IPS DF 19.7 (cell line): ENCODE measurements around the gene CNOT10.

Experiments used
- DNase-seq: peaks from one replicate; pipeline ENCODE4 v3.0.0-alpha.2; 2013; ENCODE audit warnings: low read depth, low spot score

The CNOT10 gene

DNA sequence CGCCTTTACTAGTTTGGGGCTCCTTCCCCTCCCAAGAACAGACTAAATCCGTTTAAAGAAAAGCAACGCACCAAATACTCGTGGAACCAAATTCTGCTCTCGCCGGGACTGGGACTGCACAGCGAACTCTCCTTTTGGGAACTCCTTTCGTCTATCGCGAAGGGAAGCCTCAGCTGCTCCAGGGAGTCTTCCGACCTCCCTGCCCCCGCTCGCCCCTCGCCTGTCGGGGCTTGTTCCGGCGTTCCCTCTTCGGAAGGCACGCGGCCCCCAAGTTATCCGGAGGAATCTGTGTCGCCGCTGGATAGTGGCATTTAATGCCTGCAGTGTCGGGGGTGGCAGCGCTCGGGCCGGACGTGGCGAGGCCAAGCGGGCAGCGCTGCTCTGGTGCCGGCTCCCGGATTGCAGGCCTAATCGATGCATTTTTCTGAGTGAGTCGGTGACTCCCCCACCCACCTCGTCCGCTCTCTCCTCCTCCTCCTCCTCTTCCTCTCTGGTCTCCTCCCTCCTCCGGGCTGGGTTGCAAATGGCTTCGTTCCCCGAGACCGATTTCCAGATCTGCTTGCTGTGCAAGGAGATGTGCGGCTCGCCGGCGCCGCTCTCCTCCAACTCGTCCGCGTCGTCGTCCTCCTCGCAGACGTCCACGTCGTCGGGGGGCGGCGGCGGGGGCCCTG is 132.7 kb downstream of the CNOT10 start, which contains the start of gene TRIM71:
TSS of gene TRIM71 (plus strand) at position 440 of the 671 bp plus-strand sequence. CDS start at position 524, 84 bp downstream.
- no peak for DNase-seq

- no peak for DNase-seq
These were observed 133.4 kb downstream of the CNOT10 start for GRCh38 chr3:32818229-32818969.

DNA sequence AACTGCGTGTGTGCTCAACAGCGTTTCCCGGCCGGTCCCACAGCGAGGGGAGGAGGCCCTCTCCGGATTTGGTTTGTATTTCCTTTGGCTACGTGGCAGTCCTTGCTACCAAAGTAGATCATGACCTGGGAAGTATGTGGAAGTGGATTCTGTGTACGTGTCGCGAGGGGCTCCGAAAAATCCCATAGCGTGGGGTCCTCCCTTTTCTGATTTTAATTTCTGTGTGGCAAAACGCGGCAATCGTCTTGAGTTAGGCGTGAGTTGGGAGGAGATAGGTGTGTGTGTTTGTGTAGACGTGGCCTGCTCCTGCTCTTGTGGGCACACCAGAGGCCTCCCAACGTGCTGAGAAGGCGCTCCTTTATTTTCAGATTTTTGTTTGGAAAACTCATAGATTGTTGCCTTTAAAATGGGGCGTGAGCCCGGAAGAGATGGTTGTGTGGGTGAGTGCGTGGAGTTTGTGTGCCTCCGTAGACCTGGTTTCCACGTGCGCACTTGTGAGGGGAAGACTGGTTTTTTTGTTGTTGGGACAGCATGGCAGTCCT is 134.1 kb downstream of the CNOT10 start:
- DNase-seq = no peak

- no peak for DNase-seq
These were observed 134.8 kb downstream of the CNOT10 start for GRCh38 chr3:32819551-32820348.

- no peak for DNase-seq
These were observed 135.4 kb downstream of the CNOT10 start for GRCh38 chr3:32820430-32820829.

DNA sequence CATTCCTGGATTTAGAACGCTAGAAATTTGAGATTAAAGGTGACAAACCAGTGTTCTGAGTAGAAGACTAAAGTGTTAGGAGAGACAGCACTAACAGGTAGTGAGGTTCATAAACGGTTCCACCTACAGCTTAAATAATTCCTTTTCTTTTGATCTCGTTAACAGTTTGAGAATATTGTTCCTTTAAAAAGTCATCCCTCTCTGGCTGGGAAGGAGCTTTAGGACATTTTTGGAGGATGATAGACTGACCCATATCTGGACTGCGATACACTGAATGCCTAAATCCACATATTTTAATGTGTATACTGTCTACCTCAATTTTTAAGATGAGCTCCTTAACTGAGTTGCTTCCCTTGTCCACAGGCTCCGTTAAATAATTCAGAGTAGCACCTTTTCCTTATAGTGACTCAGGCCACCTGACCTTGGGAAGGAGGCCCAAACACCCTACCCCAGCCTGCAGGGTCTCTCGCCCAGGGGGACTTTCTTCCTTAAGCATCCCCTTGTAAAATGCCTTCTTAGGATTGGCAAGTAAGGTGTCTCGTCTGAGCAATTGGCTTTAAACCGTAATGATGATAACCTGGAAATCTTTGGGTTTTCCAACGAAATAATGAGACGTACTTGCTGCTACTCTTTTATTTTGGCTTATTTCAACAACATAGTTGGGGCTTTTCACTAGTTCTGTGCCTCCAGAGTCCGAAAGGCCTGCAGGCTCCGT is 136.1 kb downstream of the CNOT10 start:
- DNase-seq = no peak

GRCh38 chr3:32821686-32822296 is 136.8 kb downstream of the CNOT10 start:
- no peak for DNase-seq

- DNase-seq = no peak
These were observed 137.9 kb downstream of the CNOT10 start for GRCh38 chr3:32822609-32823498.
